GM04504 (cell line): ENCODE data around the gene LSAMP.
"Not testable (repeated sequence)": the region's sequence is repeated elsewhere in the genome, so short reads cannot be mapped to it uniquely, and the experiment has no call there.

ENCODE experiments used
- DNase-seq: peaks from one replicate; pipeline ENCODE4 v3.0.0-alpha.2; 2012; ENCODE audit warnings: low read depth

Gene LSAMP

DNA sequence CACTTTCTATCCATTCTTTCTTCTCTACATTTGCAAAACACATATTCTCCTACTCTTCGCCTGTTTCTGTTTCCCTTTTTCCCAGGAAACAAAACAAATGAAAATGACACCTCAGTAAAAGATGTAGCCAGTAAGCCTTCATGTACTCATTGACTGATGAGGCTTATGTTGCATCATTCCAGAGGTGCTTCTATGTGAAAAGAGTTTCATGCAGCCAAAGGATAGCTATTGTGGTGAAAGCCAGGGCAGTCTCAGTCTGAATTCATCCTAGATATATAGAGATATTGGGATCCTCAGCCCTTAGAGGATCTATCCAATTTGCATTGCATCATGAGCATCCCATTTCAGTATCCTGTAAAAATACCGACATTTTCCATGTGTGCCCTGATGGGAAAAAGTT lies 554.7 kb downstream of the LSAMP start:
- DNase-seq = no peak

DNA sequence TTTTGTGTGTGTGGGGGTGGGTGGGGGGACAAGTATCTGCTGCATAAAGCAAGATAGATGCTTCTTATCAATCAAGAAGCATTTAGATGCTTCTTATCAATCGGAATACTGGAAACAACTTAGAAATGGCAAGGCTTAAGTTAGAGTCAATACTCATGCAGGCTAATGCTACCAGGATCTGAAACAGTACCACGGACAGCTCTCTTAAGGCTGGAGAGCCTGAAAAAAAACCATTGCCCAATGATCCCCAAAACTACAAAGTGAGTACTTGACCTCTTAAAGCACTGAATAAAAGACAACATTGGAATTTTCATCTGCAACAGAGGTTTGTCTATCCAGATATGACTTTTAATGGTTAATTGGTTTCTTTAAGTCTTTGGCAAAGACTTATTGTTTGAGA lies 559.7 kb downstream of the LSAMP start:
- no peak for DNase-seq

DNA sequence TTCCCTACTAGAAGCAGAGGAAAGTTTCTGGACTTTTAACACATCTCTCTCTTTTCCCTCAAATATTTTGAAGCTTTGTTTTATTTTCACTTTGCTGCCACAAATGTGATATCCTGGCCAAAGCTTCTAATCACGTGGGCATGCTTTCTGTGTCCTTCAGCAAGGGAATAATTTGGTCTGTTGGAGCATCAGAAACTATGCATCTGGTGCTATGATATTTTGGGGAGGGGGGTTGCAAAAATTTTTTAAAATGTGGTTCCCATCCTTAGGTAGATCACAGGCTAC lies 567.7 kb downstream of the LSAMP start:
- no peak for DNase-seq

DNA sequence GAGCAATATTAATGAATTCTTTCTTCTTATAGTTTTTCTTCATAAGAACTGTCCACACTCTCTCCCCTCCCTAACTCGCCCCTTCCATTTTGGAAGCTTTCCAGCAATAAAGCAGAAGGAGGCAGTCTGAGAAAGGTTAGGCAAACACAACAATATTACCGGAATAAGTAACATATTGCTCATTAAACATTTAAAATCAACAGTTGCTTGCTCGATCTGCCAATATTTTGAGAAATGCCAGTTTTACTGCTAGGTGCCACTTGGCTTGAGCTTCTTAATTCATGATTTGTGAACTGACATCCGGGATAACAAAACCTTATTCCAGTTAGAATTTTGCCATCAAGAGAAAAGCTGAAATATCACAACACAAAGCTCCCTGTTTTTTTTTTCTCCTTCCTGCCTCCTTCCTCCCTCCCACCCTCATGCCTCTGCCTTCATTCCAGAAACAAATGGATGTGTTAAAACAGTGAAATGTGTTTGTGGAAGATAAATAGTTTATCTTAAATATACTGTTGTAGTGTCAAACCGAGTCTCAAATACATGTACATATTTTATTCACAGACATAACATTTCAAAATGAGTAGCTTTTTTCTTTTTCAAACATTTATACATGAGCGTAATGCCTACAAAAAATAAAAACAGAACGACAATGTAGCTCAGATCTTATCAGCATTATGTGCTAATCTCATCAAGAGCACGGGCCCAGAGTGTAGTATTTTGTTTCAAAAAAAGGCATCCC lies 568.2 kb downstream of the LSAMP start:
- DNase-seq = no peak

DNA sequence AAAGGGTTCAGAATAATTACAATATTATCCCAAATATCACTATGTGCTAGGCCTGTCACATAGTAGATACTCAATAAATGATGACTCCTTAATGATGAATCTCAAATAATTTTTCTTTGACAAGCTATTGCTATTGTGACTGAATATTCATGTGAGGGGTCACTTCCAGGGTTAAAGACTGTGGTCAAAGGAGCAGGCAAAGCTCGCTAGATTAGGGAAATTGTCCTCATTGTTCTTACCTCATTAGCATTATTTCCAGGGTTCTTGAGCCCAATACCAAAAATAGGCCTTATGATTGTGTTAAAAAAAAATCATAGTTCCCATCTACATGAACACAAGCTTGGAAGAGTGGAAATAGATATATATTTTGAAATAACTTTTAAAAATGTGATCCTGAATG lies 569.8 kb downstream of the LSAMP start:
- no peak for DNase-seq

DNA sequence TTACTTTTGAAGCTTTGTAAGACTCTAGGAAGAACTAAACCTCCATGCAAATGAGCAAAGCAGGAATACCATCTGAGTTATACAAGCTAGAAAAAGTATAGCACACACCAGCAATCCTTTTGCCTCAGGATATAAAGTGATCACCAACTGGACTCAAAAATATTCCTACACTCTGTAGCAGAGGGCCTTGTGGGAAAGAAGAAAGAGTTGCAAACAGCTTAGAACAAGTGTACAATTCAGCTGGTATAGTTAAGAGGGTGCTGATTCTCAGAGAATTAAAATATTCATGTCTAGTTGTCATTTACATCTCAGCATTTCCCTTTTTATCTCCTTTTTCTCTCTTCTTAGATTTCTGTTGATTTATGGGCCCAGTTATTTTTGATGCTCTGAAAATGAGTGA lies 573.6 kb downstream of the LSAMP start:
- DNase-seq = no peak

DNA sequence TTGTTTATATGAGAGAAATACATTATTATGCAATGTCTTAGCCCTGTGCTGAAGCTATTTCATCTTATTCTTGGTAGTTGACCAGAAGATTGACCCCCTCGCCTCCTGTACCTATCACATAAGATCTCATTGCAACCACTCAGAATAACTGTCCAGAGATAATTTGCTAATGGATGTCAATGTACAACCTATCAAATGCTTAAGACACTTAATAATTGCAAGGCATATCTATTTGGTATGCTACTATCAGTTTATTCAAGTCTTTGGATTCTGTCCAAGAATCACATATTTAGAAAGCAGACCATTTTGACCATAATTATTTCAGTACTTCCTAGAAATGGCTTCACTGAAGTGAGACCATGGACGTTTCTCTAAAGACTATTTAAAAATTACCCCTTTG lies 580.4 kb downstream of the LSAMP start:
- no peak for DNase-seq

DNA sequence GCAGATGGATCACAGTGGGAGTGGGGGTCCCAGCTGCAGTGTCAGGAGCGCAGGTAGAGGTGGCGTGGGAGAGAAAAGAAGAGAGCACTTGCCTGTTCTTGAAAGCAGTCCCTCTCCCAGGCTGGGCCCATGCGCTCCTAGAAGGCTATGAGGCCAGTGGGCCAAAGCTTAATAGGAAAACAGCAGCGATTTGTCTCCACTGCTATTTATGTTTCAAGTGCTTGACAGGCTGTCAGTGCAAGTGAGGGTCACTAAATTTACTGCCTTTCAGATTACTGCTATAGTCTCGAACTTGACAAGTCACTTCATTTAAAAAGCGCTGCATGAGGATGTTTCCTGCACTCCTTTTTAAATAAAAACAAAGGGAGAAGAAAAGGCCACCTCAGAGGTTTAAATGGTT lies 582.4 kb downstream of the LSAMP start:
- DNase-seq = no peak

DNA sequence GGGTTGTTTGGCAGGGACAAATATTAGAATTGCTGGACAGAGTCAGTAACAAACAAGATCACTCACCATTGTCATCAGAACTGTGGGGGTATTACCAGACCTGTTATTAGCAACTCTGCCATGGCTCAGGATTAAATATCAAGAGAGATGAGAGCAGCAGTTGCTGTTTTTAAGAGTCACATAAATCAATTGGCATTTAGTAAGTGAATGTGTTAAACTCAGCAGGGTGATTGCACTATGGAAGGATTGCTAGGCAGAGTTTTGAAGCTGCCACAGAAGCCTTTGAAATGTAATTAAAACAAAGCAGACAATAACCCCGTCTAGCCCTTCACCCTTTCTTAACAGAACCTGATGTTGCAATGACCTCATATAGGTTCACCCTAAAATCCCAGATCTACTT lies 583.2 kb downstream of the LSAMP start:
- no peak for DNase-seq

DNA sequence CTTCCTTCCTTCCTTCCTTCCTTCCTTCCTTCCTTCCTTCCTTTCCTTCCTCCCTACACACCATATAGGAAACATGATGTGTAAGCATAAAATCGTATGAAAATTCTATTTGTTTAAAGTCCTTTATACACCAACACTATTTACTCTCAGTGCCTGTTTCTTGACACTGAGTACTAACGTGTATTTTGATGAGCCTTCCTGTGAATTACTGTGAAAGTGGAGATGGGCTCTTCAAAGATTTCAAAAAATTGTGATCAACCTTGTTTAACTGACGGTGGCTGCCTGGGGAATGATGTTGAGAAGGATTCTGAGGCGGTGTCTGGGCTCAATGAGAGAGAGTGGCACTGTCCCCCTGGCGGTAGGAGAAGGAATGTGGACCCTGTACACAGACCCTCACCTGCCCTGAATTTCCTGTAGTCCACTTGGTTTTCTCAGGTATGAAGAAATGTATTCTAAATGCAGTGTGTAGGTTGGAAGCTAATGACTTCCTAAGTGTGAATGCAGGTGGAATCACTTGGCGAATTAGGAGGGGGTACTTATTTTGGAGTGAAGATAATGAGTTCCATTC lies 584.0 kb downstream of the LSAMP start:
- DNase-seq = no peak

DNA sequence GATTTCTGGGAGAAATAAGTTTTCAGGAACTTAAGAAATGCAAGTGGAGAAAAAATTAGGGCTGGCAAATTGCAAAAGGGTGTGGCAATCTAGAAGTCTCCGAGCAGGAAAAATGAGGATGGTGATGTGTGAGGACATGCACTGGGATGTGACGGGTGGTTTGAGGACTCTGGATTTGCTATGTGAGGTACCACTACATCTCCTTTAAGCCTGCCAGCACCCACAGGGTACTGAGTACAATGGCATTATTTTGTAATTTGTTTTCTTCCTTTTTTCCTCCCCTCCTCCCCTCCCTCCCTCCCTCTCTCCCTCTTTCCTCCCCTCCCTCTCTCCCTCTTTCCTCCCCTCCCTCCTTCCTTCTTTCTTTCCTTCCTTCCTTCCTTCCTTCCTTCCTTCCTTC lies 584.5 kb downstream of the LSAMP start:
- no peak for DNase-seq

DNA sequence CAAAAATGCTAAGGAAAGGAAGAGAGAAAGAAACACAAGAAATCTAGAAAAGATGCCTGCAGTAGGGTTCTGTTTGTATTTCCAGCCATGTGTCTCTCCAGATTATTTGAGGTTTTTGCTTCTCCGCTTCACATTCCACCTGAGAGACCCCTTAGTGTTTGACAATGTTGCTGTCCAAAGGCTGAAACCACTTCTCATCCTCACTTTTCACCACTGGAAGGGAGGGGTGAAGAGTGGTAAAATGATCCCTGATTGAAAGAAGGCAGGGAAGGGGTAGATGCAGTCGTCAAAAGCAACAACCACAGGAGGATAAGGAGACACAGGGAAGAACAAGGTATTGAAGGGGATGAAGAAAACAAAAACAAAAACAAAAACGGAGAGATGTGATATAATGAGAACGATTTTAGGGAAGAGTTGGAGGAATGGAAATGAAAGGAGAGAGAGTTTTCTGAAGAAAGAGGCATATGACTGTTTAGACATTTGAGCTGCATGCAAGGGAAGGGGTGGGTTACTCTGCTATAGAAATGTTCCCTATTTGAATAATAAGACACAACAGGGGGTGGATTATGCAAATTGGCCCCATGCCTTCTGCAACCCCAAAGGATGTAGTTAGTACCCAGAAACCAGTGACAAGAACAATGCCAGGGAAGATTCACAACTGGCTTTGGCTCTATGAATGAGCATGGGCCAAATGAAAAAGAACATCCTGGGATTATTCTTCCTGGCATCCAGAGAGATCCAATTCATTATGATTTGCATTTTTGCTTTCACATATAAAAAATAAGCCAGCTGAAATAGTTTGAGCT lies 586.1 kb downstream of the LSAMP start:
- no peak for DNase-seq

DNA sequence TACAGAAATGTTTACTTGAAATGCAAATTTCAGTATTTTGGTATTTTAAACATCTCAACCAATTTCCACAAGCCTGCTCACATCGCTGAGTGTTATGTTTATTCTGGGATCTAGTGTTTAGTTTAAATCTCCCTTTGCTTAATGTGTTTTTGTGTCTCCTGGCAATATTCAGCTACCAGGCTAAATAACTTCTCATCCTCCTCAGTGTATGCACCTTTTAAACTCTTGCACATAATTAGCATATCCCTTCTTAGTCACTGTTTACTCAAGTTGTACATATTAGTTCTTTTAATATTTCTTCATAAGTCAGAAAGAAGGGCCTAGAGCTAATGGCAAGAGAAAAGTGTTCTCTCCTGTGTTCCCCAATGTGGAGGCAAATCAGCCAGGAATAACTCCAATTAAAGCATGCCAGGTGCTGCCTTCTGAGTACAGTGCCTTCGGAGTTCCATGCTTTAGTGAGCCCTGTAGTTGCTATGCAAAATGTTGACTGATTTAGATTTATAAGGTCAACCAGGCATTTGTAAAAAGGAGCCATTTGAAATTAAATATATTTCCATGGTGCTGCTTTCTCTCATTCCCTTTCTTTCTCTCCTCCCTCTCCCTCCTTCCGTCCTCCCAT lies 587.7 kb downstream of the LSAMP start:
- no peak for DNase-seq

DNA sequence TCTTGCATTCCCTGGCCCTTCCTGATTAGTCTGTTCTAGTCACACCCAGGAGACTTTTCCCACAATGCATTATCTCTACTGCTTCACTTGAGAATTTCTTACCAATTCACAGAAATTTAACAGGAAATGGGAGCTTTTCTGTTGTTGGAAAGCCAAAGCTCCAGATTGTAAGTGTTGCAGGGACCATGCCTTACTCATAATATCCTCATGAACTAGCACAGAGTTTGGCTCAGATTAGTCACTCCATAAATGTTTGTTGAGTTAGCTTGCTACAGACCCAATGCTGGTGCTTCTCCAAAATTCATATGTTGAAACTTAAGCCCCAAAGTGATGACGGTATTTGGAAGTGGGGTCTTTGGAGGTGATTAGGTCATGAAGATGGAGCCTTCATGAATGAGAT lies 589.4 kb downstream of the LSAMP start:
- DNase-seq = no peak

DNA sequence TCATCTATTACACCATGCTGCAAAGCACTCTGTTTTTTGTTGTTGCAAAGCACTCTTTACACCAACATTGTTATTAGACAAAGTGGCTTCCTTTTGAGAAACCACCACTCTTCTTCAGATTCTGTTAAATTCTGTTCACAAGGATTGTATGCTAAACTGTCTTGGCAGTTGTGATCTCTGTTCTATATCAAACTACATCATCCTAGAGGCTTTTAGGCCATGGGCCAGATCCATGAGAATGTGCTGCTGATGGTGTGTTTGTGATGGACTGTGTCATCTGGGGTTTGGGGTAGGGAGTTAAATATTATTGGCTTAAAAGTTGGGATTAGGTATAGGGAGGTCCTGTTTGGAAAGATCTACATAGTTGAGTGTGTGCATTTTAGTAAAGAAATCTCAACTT lies 592.2 kb downstream of the LSAMP start:
- DNase-seq = no peak

DNA sequence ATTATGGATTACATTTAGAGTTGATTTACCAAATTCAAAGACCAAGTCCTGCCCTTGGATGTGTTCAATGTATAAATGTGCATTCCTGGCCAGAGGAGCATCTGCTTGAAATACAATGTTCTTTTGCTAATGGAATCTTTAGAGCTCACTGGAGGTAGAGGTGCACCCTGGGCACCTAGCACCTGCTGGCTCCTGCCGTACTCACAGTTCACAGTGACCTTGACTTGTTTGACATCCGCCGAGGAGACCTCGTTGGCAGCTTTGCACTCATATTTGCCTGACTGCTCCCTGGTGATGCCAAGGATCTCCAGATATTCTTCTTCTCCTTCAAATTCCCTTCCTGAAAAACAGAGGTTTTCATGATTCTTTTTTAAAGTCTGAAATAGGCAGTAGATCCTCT lies 593.0 kb downstream of the LSAMP start:
- DNase-seq = no peak

DNA sequence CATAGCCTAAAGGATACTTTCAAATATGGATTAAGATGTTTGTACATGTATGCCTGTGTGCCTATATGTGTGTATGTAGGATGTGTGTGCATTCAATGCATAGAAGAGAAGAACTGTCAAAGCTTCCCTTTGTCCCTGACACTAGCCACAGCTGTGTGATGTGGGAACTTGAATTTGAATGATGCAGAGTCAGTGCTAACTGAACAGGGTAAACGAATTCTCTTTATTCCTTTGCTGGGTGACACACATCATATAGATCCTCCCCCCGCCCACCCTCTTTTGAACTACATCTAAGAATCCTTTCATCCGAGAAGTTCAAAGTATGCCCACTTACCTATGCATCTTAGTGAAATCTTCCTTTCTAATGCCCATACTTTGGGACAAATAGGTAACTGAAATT lies 593.7 kb downstream of the LSAMP start:
- no peak for DNase-seq

DNA sequence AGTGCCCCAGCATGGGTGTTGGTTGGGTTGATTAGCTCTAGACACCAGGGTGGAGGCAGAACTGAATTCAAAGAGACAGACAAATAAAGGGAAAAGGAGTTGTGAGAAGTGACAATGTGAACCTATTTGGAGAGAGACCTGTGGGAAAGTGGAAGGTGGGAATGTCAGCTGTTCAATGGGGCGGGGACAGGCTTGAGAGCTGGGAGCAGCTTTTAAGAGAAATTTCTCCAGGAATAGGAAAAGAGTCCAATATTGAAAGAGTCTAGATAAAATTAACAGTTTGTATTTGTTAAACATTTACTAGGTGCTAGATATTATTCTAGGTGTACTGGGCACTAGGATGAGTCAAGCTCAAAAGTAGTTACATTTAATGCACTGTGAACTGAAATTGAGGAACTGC lies 596.6 kb downstream of the LSAMP start:
- no peak for DNase-seq

DNA sequence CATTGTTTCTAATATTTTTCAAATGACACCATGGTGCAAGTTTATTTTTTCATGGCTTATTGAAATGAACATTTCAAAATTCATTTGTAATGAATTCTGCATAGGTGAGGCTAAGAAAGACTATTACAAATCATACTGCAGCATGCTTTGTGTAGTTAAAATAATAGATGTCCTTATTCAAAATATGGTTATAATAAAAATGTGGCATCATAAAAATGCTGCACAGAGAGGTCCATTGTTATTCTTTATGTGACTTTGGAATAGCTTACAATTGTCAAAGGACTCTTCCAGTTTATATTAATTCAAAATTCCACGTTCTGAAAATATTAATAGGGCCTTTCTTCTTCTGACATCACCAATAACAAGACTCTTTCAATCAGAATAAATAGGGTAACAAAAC lies 599.3 kb downstream of the LSAMP start:
- DNase-seq = no peak

DNA sequence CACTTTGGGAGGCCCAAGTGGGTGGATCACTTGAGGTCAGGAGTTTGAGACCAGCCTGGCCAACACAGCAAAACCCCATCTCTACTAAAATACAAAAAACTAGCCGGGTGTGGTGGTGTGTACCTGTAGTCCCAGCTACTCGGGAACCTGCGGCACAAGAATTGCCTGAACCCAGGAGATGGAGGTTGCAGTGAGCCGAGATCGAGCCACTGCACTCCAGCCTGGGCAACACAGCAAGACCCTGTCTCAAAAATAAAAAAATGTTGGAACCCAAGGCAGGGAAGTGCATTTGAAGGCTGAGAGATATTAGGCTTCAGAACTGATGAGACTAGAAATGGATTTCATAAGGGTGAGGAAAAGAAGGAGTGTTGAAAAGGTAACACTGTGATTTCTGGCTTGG lies 600.6 kb downstream of the LSAMP start:
- not testable (repeated sequence) for DNase-seq

DNA sequence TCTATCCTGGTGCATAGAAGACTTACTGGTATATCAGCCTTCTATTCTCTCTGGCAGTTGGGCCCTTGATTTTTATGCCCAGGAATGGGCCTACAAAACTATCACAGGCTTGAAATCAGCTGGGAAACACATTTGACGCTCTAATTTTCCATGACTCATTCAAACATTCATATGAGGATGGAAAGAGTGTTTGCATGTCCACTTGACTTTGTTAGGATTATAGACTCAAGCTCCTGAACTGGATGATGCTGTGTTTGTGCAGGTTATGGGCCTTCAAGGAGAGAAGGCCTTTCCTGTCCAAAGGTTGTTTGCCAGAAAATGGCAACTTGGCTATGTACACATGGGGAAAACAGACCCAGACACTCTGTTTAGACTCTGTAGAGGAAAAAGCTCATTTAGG lies 602.1 kb downstream of the LSAMP start:
- DNase-seq = no peak

DNA sequence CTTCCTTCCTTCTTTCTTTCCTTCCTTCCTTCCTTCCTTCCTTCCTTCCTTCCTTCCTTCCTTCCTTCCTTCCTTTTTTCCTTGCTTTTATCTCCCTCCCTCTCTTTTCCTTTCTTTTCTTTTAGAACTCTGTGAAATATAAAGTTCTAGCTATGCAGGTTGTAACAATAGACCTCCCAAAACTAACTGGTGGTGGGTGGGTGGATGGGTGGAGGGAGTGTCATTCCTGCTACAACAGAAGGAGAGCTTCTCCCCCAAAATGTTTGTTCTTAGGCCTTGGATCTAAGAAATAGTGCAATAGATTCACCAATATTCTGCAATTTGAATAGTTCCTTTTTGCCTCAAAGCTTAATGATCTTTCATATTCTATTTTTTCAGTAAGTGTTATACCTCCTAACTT lies 606.0 kb downstream of the LSAMP start:
- DNase-seq = no peak

DNA sequence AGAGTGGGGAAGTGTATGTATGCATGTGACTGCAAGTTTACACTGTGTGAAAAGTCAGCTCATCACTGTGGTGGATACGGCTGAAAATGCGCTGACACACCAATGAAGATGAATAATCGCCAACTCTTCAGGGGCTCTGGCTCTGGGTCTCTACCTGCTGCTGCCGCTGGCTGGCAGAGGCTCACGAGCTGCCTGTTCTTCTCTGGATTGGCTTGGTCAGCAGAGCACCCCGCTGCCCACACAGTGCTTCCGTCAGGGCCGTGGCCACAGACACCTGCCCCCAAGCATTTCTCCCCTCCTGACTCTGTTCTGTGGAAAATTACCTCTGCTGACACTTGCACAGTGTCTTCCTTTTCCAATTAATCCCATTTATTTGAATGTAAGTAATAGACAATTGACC lies 606.5 kb downstream of the LSAMP start:
- no peak for DNase-seq
